Fibroblast of lung (primary cell): ENCODE results near the gene HDAC2. TPM values are rescaled to one million over a fixed set of nuclear protein-coding genes. Genes with fewer than 3 reads are reported as not detected.

Experiments used
- DNase-seq, 2 donors: peaks; one replicate each; pipeline versions ENCODE4 v3.0.0 to v3.0.0-alpha.2; 2010; ENCODE audit warnings: low read depth in 2 of 2
- H2AFZ ChIP-seq: 2 replicates; pipeline ENCODE4 v1.5.1; 2012; ENCODE audit warnings: low read length, control low read depth, inconsistent platforms
- H3K27ac ChIP-seq: 2 replicates; pipeline ENCODE4 v1.5.1; 2011; ENCODE audit warnings: low read length, control low read depth; ENCODE audit not compliant: insufficient read depth
- H3K27me3 ChIP-seq: 2 replicates; pipeline ENCODE4 v1.5.1; 2011; ENCODE audit warnings: mild to moderate bottlenecking, low read length; ENCODE audit not compliant: control insufficient read depth, insufficient read depth
- H3K36me3 ChIP-seq: 2 replicates; pipeline ENCODE4 v1.5.1; 2011; ENCODE audit warnings: low read length; ENCODE audit not compliant: control insufficient read depth, insufficient read depth
- H3K4me1 ChIP-seq: 2 replicates; pipeline ENCODE4 v1.5.1; 2011; ENCODE audit warnings: low read length; ENCODE audit not compliant: control insufficient read depth, insufficient read depth; ENCODE audit errors: extremely low read depth
- H3K4me2 ChIP-seq: 2 replicates; pipeline ENCODE4 v1.5.1; 2011; ENCODE audit warnings: low read length, control low read depth; ENCODE audit not compliant: insufficient read depth; ENCODE audit errors: extremely low read depth
- H3K4me3 ChIP-seq, 4 experiments: fragments of 200-600 bp in 1 of 4; sonication (generic) in 1 of 4; replicated peaks in 1 of 4; 2 replicates each; pipeline ENCODE4 v1.5.1; 2011 to 2016; ENCODE audit warnings: low read length in 4 of 4, low read depth in 3 of 4, mild to moderate bottlenecking in 3 of 4, control low read depth in 2 of 4, inconsistent platforms in 1 of 4, mixed read lengths in 1 of 4; ENCODE audit not compliant: insufficient read depth in 1 of 4; ENCODE audit errors: control extremely low read depth in 1 of 4
- H3K79me2 ChIP-seq: 2 replicates; pipeline ENCODE4 v1.5.1; 2012; ENCODE audit warnings: mild to moderate bottlenecking, low read length, inconsistent platforms; ENCODE audit not compliant: control insufficient read depth, insufficient read depth
- H3K9ac ChIP-seq: 2 replicates; pipeline ENCODE4 v1.5.1; 2011; ENCODE audit warnings: mild to moderate bottlenecking, low read length, control low read depth; ENCODE audit not compliant: insufficient read depth
- H3K9me3 ChIP-seq: 2 replicates; pipeline ENCODE4 v1.5.1; 2012; ENCODE audit warnings: low read depth, low read length; ENCODE audit not compliant: control insufficient read depth, insufficient read depth
- H4K20me1 ChIP-seq: 2 replicates; pipeline ENCODE4 v1.5.1; 2011; ENCODE audit warnings: low read length; ENCODE audit not compliant: control insufficient read depth, insufficient read depth; ENCODE audit errors: extremely low read depth
- EZH2 ChIP-seq: IDR thresholded peaks from 2 replicates; pipeline ENCODE4 v1.5.1; 2012; ENCODE audit warnings: low read length, control low read depth, mild to moderate bottlenecking; ENCODE audit errors: missing control alignments
- polyA plus RNA-seq, 2 donors: library from polyadenylated mRNA; depleted of rRNA in 1 of 2; stranded (reverse) in 1 of 2; unstranded in 1 of 2; fragments of >200 nt; gene quantifications; 2 replicates each; pipeline ENCODE4 v1.2.1, GENCODE V29; 2011 to 2012; ENCODE audit warnings: missing spikeins in 1 of 2
- total RNA-seq: library from RNA; depleted of rRNA; stranded (reverse); fragments of >200 nt; gene quantifications from 2 replicates; pipeline ENCODE4 v1.2.1, GENCODE V29; 2014
- TF ChIP-seq, protein P1 (sequence below), 2 donors: IDR thresholded peaks in 1 of 2; conservative IDR thresholded peaks in 1 of 2; 1 replicate in 1 of 2; 2 replicates in 1 of 2; pipeline ENCODE4 v1.5.1; 2011 to 2012; ENCODE audit warnings: low read length in 2 of 2, control low read depth in 1 of 2, inconsistent platforms in 1 of 2, low read depth in 1 of 2, mild to moderate bottlenecking in 1 of 2

HDAC2 gene
- total and polyA plus RNA-seq, 2 donors (not counting 1 experiment from before 2014, with no cell fraction given), result 64.9 to 155 TPM

DNA sequence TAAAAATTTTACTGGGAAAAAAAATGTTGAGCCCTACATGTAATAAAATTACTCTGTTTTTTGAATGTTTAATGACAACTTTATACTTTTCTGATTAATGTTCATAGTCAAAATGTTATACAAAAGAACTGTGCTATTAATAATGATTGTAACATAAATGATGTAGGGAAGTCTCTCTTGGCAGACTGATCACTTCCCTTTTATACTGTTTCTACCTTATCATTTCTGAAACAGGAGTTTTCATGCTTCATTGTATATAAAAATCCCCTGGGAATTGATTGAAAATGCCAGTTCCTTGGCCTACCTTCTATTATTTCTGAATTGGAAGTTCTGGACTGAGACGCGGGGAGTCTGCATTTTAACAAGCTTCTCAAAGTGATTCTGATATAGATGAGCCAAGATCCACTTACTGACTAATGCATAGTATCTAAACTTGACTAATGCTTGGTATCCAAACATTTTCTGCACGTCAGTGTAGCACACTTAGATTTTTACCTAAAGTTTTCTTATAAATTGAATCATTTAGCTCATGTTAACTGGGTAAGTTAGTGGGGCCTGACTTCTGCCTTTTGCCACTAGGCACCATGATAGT lies 7.2 kb upstream of the HDAC2 start:
- Histone ChIP-seq H3K4me3 (no peak overlapping the region), H3K4me1 (no peaks in the 10 kb centered on the region), H3K4me2 (no peak overlapping the region), H3K27ac (no peak overlapping the region), H4K20me1 (no peaks in the 10 kb centered on the region), H2AFZ (no peak overlapping the region), H3K9ac (no peak overlapping the region), H3K27me3 (no peaks in the 10 kb centered on the region), H3K36me3 (no peaks in the 10 kb centered on the region), H3K79me2 (no peaks in the 10 kb centered on the region), H3K9me3 (no peaks in the 10 kb centered on the region)
- DNase-seq, result peak in 1 of 2 donors; percentile 38
- TF ChIP-seq, protein P1, sequence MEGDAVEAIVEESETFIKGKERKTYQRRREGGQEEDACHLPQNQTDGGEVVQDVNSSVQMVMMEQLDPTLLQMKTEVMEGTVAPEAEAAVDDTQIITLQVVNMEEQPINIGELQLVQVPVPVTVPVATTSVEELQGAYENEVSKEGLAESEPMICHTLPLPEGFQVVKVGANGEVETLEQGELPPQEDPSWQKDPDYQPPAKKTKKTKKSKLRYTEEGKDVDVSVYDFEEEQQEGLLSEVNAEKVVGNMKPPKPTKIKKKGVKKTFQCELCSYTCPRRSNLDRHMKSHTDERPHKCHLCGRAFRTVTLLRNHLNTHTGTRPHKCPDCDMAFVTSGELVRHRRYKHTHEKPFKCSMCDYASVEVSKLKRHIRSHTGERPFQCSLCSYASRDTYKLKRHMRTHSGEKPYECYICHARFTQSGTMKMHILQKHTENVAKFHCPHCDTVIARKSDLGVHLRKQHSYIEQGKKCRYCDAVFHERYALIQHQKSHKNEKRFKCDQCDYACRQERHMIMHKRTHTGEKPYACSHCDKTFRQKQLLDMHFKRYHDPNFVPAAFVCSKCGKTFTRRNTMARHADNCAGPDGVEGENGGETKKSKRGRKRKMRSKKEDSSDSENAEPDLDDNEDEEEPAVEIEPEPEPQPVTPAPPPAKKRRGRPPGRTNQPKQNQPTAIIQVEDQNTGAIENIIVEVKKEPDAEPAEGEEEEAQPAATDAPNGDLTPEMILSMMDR (conservative IDR thresholded peaks at IDR 0.05 in 1 of 2, IDR thresholded peaks at IDR 0.05 in 1 of 2; ENCODE audit: low read depth in 1 of 2, low read length in 2 of 2), result no peak

DNA sequence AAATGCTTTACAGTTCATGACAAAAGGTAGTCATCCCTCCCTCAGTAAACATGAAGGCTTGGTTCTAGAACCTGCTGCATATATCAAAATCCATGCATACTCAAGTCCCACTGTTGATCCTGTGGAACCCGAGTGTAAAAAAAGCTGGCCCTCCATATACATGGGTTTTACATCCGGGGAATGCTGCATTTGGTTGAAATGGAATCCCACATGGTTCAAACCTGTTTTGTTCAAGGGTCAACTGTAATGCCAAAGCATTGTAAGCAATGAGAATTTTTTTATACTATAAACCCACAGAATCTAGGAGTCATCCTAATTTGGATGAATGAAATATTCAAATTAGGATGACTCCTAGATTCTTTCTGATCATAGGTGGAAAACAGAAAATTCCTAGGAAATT lies 5.9 kb upstream of the HDAC2 start:
- Histone ChIP-seq H3K36me3 (no peaks in the 10 kb centered on the region), H3K9ac (no peak overlapping the region), H3K27ac (no peak overlapping the region), H3K27me3 (no peaks in the 10 kb centered on the region), H3K9me3 (no peaks in the 10 kb centered on the region), H3K79me2 (no peaks in the 10 kb centered on the region), H2AFZ (no peak overlapping the region), H4K20me1 (no peaks in the 10 kb centered on the region), H3K4me3 (no peak overlapping the region), H3K4me2 (no peak overlapping the region), H3K4me1 (no peaks in the 10 kb centered on the region)
- DNase-seq, result peak in 1 of 2 donors; percentile 64
- TF ChIP-seq, protein P1 (conservative IDR thresholded peaks at IDR 0.05 in 1 of 2, IDR thresholded peaks at IDR 0.05 in 1 of 2; ENCODE audit: low read depth in 1 of 2, low read length in 2 of 2), result no peak
- TF ChIP-seq EZH2, result no peak

DNA sequence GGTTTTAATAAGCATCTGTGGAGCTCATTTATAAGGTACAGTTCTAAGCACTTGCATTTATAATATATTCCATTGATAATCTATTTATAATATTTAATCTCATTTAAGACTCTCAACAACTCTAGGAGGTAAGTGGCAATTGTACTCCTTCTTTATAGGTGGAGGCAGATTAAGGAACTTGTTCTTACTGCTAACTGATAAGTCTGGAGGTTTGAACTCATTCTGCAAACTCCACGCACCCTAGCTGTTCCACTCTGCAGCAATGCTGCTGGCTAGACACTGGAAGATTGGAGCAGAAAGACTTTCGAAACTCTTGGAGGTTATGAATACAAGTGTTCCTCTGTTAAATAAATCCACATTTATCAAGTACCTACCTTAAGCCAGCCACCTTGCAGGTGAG lies 793 bp upstream of the HDAC2 start:
- Histone ChIP-seq H3K36me3 (peaks cover 1% of the 10 kb centered on the region), H3K4me1 (no peaks in the 10 kb centered on the region), H3K27me3 (no peaks in the 10 kb centered on the region), H3K79me2 (peaks cover 42% of the 10 kb centered on the region), H2AFZ (peak overlapping the region; percentile 98), H3K4me3 (peak overlapping the region; percentile 77 to 97 (median 86)), H3K27ac (peak overlapping the region; percentile 96), H3K4me2 (peak overlapping the region; percentile 87), H3K9me3 (no peaks in the 10 kb centered on the region), H4K20me1 (peaks cover 3% of the 10 kb centered on the region), H3K9ac (peak overlapping the region; percentile 86)
- peak in 1 of 2 donors; percentile 26 for DNase-seq
- TF ChIP-seq EZH2, result no peak
- TF ChIP-seq, protein P1 (conservative IDR thresholded peaks at IDR 0.05 in 1 of 2, IDR thresholded peaks at IDR 0.05 in 1 of 2; ENCODE audit: low read depth in 1 of 2, low read length in 2 of 2), result no peak
